Stimulated activated CD8-positive, alpha-beta memory T cell treated with anti-CD3 and anti-CD28 coated beads, Interleukin-15, amount 100 ng/mL, for 48 hours (primary cell): ENCODE results near the gene CCM2.
"Not testable (repeated sequence)": the region's sequence is repeated elsewhere in the genome, so short reads cannot be mapped to it uniquely, and the experiment has no call there.

Experiments used
- DNase-seq, 2 donors: peaks; one replicate each; pipeline ENCODE4 v3.0.0-alpha.2; 2020; ENCODE audit warnings: low read depth in 2 of 2

The CCM2 gene

DNA sequence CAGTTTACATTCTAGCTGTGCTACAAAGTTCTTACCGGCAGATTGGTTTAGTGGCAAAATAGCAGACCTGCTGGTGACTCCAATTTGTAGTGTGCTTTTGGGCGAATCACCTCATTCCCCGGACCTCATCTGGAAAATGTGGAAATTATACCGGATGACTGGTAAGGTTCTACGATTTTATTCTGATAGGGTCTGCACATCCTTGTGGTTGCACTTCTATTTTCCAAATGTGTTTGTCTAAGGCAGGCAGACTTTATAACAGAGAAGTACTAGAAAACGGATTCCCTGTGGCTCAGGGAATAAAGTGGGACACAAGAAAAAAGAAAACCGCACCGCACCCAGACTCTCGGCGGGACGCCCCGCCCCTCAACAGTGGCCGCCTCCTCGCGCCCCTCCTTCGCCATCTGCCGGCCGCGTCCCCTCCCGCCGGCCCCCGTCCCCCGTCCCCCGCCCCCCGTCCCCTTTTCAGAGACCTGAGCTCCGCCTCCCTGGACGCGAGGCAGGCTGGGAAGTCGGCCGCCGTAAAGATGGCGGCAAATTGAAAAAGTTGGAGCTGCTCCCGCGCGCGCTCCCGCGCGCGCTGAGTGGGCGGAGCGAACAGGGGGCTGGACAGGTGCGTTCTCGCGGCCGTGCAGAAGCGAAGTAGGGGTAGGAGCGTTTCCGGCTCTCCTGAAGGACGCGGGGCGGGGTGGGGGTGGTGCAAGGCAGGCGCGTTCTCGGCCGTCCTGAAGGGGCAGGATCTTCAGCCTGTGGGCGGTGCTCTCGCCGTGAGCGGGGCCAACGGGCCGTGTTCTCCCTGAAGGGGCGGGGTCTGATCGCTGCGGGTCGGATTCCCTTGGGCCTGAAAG is 532 bp upstream of the CCM2 start:
- DNase-seq, result peak; percentile 99 to 100

DNA sequence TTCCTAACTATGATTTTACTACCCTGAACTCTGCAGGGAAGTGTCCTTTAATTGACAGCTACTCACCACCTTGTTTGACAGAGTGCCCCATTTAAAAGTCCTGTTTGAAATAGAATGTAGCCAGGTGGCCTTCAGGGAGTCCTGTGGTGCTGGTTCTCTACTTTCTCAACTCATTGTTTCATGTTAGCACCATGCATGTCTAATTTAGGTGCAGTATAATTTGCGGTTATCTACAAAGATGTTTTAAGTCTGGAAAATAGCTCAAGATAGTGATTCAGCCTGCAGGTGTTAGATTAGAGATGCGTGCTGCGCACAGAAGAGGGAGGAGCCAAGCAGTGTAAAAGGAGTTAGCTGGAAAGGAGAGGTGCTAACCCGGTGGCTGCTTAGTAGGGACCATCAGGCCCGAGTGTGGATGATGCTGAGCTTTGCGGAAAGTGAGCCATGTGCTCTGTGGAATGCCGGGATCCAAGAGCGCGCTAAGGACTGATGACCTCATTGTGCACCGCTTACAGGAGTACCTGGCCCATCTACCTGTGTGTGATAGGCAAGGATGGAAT is 1.2 kb downstream of the CCM2 start:
- peak in 1 of 2 donors; percentile 57 for DNase-seq

DNA sequence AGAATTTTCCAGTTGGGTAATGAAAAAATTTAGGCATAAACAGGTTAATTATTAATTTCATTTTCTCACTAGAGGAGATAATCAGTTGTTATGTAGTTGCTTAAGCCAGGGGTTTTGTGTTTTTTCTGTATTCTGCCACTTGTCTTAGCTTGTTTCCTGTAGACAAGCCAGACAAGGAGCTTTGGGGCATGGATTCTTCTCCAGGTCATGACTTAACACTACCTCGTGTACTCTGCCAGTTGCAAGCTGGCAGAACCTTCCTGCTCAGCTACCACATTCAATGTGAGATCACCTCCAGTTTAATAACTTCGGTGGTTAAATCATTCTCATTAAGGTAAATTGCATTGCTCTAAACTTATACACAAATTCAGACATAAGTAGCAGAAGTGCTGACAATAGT is 1.8 kb downstream of the CCM2 start:
- no peak for DNase-seq

DNA sequence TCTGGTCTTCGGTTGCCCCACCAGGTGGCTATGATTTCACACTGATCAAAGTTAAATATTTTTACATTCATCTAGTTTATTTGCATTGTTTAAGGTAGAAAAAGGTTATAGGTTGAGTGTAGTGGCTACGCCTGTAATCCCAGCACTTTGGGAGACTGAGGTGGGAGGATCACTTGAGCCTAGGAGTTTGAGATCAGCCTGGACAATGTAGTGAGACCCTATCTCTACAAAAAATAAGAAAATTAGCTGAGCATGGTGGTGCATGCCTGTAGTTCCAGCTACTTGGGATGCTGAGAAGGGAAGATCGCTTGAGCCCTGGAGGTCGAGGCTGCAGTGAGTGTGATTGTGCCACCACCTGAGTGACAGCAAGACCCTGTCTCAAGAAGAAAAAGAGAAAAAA is 3.8 kb downstream of the CCM2 start:
- DNase-seq, result no peak

DNA sequence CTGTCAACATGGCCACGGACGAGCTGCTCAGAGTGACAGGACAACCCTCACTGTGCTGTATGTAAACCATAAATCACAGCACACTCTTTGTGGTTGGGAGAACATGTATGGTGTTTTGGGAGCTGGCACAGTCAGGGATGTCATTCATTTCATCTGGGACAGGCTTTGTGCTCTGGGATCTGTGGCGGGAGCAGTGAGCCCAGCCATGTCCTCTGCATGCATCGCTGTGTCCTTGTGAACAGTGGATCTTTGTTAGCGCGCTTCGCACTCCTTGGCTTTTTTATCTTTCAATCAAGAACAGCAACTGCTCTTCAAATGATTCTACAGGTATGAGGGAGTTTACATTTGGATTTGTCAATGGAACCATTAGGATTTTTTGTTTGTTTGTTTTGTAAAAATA is 7.1 kb downstream of the CCM2 start:
- DNase-seq, result no peak

DNA sequence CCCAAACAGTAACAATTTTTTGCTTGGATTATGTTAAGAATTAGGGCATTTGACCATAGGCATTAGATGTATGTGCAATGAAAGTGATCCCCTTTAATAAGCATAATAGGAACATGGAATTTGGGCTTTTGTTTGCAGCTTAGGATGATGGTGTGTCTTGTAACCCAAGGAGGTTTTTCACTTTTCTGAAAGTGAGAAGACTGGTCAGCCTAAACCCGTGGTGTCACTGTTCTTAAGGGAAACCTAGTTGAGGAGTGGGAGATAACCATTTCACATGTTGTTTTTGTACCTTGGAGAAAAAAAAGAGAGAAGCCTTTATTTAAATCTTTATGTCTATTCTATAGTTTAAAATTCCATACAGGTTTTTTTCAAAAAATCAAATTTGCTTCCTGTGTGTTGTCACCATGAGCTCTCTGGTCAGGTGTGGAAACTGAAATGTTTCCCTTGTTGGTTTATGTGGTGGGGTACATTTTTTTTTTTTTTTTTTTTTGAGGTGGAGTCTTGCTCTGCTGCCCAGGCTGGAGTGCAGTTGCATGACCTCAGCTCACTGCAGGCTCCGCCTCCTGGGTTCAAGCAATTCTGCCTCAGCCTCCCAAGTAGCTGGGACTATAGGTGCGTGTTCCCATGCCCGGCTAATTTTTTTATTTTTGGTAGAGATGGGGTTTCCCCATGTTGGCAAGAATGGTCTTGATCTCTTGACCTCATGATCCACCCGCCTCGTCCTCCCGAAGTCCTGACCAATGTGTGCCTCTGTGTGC is 7.7 kb downstream of the CCM2 start:
- DNase-seq, result no peak

DNA sequence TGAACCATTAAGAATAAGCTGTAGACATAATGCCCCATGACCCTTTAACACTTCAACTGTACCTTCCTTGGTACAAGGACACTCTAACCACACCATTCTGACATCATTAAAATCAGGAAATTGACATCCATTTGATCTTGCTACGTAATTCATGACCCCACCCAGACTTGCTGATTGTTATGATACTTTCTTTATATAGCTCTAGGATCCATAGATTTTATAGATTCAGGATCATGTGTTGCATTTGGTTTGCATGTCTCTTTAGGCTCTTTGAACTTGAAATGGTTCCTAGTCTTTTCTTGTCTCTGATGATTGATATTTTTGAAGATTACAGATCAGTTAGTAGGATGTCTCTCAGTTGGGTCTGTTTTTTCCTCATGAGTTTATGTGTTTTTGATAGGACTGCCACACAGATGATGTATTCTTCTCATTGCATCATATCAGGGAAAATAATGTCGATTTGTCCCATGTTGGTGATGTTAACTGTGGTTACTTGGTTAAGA is 13.5 kb downstream of the CCM2 start:
- no peak for DNase-seq

DNA sequence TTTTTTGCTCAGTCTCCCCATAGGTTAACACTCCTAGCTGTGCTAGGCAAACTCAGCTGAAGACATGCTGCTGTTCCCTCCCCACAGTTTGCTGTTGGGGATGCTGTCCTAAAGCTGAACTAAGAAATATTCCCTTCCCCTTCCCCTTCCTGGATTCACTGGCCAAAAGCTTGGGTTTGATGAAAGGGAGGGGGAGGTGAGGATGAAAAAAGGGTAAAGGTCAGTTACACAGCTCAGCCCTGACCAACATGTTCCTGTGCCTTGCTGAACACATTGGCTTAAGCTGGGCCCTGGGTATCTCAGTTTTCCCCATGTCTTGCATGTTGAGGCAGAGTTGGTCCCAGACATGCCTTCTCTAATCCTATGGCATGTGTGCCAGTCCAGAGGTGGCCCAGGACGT is 15.3 kb downstream of the CCM2 start:
- no peak for DNase-seq

DNA sequence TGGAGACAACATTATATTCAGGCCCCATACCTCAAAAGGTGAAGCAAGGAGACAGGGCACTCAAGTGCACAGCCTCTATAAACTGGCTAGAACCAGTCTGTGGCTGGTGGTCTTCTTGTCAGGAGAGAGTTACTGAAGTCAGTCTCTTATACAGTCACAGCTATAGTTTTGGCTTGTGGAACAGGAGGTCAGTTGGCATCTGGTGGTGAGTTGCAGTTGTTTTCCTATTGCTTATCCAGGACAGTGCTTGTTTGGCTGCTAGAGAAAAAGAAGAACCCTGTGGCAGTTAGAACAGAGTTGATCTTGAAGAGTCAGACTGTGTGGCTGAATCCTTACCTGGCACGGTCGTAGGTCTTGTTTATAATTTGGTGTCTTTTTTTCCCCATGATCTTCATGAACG is 17.3 kb downstream of the CCM2 start:
- no peak for DNase-seq

DNA sequence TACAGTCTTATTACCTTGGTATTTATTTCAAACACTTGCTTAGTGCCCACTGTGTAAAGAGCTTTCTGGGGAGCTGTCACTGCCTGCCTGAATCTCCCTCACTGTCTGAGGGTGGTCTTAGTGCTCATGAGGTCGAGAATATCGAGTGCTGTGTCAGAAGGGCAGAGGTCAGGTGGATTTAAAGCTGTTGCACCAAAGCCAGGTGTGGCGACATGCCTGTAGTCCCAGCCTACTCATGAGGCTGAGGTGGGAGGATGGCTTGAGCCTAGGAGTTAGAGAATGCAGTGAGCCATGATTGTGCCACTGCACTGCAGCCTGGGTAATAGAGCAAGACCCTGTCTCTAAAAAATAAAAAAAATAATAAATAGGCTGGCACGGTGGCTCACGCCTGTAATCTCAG is 20.9 kb downstream of the CCM2 start:
- DNase-seq, result no peak

DNA sequence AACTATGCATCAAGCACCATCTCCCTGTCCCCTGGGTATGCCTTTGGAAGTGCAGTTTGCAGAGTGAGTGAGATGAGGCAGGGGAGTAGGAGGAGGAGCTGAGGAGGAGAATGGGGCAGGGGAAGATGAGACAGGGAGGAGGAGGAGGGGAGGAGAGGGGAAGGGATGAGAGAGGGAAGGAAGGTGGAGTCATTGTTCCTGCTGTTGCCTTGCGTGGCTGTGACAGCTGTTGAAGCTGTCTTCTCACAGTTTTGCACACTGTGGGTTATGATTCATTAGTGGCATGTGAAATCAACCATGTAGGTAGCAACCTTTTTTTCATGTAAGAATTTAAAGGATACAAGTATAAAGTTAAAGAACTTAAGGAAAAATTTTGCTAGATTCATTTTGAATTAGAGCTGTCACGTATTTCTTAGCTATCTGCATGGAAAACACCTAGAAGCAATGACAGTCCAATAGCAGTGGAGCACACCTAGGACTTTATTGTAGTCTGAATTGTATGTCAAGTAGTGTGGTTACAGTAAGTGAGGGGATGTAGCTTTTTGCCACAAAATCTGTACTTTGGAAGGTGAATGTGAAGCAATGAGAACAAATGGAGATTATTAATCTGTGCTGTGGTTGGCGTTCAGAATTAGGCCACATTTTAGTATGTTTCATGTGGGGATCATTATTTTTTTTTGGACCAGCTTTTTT is 21.7 kb downstream of the CCM2 start:
- no peak for DNase-seq

DNA sequence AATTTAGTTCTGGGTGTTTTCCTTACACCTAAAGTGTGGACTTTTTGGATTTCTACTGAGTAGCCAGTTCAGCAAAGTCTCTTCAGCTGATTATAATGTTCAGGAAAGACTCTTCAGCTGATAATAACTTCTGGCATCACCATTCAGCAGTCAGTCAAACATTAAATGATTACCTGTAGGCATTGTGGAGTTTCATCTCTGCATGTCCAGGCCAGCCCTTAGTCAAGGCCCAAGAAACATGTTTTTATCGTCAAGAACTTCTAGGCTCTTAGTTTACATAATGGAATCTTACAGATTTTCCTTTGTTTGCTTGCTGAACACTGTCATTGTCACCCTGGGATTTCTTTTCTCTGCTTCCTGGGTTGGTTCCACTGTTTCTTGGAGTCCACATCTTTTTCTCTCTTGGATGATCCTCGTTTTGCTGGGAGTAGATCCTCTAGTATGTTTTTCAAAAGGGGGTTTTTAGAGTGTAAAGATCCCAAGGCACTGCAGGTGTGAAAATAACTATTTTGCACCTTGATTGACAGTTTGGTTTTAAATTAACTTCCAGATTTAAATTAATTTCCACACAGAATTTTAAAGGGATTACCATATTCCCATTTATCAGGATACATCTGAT is 24.2 kb downstream of the CCM2 start:
- no peak for DNase-seq

DNA sequence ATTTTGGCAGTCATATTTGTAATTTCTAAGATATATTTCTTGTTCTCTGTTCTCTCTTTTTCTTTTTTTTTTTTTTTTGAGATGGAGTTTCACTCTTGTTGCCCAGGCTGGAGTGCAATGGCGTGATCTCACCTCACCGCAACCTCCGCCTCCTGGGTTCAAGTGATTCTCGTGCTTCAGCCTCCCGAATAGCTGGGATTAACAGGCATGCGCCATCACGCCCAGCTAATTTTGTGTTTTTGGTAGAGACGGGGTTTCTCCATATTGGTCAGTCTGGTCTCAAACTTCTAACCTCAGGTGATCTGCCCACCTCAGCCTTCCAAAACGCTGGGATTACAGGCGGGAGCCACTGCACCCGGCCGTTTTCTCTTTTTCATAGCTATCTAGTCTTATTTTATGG is 25.5 kb downstream of the CCM2 start:
- not testable (repeated sequence) for DNase-seq

DNA sequence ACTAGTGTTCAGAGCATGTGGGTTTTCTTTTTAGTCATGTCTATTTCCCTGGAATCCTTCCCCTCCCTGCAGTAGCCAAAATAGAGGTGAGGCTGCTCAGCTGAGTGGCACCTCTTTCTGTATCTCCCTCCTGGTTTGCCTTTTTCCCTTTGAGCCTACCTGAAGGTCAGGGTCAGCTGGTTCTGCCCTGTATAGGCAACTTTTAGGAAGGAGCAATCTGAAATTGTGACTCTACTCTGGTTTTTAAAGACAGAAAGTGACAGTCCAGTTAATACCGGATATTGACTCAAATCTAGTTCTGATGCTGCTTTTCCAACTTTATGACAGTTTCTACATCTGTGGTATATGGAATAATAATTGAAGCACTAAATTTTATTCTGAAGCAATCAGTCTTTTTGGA is 26.0 kb downstream of the CCM2 start:
- DNase-seq, result no peak

DNA sequence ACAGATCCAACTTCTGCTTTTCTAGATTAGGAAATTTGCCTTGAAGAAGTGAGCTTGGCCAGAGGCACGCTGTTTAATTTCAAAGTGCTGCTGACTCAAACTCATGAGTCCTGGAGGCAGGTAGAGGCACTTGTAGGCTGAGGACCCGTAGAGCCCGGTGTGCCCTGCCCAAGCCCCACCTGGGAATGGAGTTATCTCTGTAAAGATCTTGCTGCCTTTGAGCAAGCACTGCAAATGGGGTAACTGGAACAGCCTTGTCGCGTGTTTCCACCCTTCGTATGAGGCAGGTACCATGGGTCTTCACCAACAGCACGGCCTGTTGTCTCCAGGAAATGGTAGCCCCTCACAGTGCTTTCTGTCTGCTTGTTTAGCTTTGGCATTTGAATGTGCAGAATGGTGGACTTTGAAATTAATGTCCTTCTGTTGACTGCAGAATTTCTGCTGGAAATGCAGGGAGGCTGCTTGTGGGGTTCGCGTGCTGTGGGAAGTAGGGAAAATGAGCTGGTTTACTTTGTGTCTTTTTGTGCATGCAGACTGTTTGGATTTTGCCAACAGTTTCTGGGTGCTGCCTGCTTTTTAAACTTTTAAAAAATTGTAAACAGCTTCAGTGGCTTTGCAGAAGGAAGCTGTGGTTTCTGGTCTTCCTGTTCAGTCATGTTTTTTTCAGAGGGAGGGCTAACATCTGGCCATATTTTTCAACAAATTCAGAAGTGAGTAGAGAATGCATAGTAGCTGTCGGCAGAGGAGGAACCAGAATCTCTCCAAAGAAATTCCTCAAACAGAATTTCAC is 27.2 kb downstream of the CCM2 start:
- no peak for DNase-seq

DNA sequence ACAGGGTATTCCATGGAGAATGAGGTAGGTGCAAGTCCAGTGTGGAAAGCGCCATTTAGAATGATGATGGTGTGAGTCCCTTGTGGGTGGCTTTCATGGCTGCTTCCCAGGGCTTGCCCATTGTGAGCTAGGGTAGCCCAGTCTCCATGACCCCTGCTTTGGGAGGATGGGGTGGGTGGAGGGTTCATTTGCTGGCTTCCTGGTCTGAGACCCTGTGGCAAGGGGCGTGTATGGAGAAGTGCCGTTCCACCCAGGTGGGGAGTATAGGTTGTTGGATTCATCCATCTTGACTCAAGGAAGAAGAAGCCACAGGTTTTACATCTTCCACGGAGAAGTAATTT is 27.7 kb downstream of the CCM2 start:
- DNase-seq, result no peak

DNA sequence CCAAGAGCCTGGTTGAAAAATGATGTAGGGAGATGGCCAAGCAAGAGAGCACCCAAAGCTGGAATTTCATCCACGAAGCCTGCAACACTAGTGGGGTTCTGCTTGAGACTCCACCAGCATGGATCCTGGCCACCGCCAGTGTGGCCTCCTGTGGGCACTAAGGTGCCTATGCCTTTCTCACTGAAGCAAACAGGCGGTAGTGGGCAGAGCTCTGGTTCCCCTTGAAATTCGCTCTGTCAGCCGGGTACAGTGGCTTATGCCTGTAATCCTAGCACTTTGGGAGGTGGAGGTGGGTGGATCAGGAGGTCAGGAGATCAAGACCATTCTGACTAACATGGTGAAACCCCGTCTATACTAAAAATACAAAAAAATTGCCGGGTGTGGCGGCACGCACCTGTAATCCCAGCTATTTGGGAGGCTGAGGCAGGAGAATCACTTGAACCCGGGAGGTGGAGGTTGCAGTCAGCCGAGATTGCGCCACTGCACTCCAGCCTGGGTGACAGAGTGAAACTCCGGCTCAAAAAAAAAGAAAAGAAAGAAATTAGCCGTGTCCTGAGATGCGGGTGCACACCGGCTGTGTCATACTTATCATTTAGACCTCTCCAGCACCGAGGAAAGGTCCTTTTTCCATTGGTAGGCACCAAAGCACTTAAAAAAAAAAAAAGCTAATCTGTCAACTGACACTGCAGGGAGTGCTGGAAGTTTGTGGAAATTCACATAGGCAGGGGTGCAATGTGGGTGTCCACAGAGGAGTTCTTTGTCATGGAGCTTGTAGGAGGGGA is 28.3 kb downstream of the CCM2 start:
- DNase-seq, result no peak

DNA sequence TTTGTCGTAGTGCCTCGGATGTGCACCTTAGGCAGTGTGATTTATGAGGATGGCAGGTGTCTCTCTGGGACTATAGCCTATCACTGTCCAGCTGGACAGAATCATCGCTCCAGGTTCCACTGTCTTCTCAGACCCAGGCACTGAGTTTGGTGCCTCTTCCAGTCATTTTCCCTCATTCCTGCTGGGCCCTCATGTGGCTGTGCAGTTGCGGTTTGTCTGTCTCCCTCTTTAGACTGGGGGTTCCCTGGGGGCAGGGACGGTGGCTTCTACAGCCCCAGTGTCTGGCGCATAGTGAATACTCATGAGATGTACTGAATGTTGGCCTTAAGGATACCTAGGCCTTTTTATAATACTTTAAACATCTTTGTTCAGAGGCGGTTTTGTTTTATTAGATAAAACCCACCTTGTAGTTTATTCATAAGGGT is 28.9 kb downstream of the CCM2 start:
- DNase-seq, result no peak

DNA sequence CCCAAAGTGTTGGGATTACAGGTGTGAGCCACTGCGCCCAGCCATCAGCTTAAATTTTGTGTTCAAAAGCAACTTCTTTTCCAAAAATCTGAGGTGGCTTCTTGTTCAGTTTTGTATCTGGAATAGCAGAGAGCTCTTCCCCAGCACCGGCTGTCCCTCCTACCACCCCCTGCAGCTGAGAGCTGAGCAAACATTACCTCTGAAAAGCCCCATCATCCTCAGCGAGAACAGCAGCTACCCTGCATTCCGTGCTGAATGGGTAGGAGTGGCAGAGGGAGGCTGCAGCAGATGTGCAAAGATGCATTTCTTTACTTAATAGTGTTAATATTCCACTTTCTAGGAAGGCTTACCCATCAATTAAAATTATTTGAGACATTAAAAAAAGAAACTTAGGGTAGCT is 31.8 kb downstream of the CCM2 start:
- no peak for DNase-seq

DNA sequence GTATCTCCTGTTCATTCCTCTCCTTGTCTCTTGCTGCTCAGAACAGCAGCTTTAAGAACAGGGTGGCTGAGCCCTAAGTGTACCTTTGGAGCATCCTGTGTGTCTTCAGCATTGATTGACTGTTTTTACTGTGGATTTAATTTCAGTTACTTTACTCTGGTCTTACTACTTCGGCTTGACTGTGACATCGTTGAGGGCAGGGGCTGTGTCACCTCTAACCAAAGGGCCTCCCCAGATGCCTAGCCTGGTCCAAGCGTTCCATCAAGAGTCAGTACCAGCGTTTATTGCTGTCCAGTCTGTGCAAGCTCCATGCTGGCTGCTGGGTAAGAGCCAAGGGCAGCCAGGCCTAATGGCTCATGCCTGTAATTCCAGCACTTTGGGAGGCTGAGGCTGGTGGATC is 32.4 kb downstream of the CCM2 start:
- DNase-seq, result no peak
